NCI-H526 (cell line): ENCODE results near the gene ZNF280B.
"Not testable (repeated sequence)": the region's sequence is repeated elsewhere in the genome, so short reads cannot be mapped to it uniquely, and the experiment has no call there.

Source experiments
- DNase-seq, 2 experiments: peaks; one replicate each; lab custom pipeline; 2025; lab: John Stamatoyannopoulos, UW

The ZNF280B gene

GRCh38 chr22:22534604-22535415 is 26.3 kb upstream of the ZNF280B start:
- DNase-seq: no peak

- no peak for DNase-seq
Observed at GRCh38 chr22:22533863-22534262, 25.3 kb upstream of the ZNF280B start.

- DNase-seq: no peak
Observed at GRCh38 chr22:22533417-22533816, 24.9 kb upstream of the ZNF280B start.

GRCh38 chr22:22532547-22533071 is 24.1 kb upstream of the ZNF280B start:
- not testable (repeated sequence) for DNase-seq

- DNase-seq: no peak
Observed at GRCh38 chr22:22531770-22532546, 23.4 kb upstream of the ZNF280B start.

- DNase-seq: no peak
Observed at GRCh38 chr22:22528780-22529179, 20.2 kb upstream of the ZNF280B start.

GRCh38 chr22:22527312-22527711 is 18.8 kb upstream of the ZNF280B start:
- DNase-seq: no peak

- DNase-seq: no peak
Observed at GRCh38 chr22:22526125-22526912, 17.8 kb upstream of the ZNF280B start.

- no peak for DNase-seq
Observed at GRCh38 chr22:22523494-22523893, 15.0 kb upstream of the ZNF280B start.

GRCh38 chr22:22521631-22522030 is 13.1 kb upstream of the ZNF280B start:
- DNase-seq: no peak

GRCh38 chr22:22520667-22521602 is 12.4 kb upstream of the ZNF280B start:
- no peak for DNase-seq

- no peak for DNase-seq
Observed at GRCh38 chr22:22520020-22520656, 11.6 kb upstream of the ZNF280B start, which contains the start of gene ZNF280A. ZNF280A (minus strand) TSS chr22:22520270; CDS start chr22:22515630, 4,640 bp downstream.

- no peak for DNase-seq
Observed at GRCh38 chr22:22519591-22519990, 11.0 kb upstream of the ZNF280B start.

- no peak for DNase-seq
Observed at GRCh38 chr22:22516992-22517391, 8.4 kb upstream of the ZNF280B start.

- no peak for DNase-seq
Observed at GRCh38 chr22:22515890-22516289, 7.3 kb upstream of the ZNF280B start.

GRCh38 chr22:22514431-22514830 is 5.9 kb upstream of the ZNF280B start:
- not testable (repeated sequence) for DNase-seq

- no peak for DNase-seq
Observed at GRCh38 chr22:22513619-22514018, 5.1 kb upstream of the ZNF280B start.

- DNase-seq: no peak
Observed at GRCh38 chr22:22512951-22513350, 4.4 kb upstream of the ZNF280B start.

- DNase-seq: not testable (repeated sequence)
Observed at GRCh38 chr22:22510833-22511232, 2.3 kb upstream of the ZNF280B start.

GRCh38 chr22:22509912-22510311 is 1.4 kb upstream of the ZNF280B start:
- not testable (repeated sequence) for DNase-seq
